HG03066 (cell line): ENCODE data around the gene HOOK1.
"Not testable (repeated sequence)": the region's sequence is repeated elsewhere in the genome, so short reads cannot be mapped to it uniquely, and the experiment has no call there.

ENCODE experiments used
- ATAC-seq: cut with Tn5 transposase; IDR thresholded peaks from one replicate; pipeline ENCODE4 v1.9.1; 2021; ENCODE audit warnings: low read depth; ENCODE audit not compliant: unreplicated experiment

Gene HOOK1

DNA sequence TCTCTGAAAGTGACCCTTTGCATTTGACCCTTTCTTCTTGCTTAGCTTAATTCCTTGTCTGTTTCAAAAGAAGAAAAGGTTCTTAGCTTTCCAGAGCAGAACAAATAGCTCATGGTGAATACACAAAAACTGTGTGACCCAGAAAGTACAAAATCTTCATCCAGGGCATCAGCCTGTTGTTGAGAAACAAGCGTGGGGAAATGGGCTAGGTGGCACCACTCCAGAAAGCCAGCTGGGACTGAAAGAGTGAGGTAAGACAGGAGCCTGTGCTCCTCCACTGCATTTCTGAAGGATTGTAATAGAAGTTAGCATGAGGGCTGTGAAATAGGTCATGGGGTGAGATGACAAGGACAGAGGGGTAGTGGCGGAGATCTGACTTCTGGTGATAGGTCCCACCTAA lies 66.0 kb downstream of the HOOK1 start:
- ATAC-seq: no peak

DNA sequence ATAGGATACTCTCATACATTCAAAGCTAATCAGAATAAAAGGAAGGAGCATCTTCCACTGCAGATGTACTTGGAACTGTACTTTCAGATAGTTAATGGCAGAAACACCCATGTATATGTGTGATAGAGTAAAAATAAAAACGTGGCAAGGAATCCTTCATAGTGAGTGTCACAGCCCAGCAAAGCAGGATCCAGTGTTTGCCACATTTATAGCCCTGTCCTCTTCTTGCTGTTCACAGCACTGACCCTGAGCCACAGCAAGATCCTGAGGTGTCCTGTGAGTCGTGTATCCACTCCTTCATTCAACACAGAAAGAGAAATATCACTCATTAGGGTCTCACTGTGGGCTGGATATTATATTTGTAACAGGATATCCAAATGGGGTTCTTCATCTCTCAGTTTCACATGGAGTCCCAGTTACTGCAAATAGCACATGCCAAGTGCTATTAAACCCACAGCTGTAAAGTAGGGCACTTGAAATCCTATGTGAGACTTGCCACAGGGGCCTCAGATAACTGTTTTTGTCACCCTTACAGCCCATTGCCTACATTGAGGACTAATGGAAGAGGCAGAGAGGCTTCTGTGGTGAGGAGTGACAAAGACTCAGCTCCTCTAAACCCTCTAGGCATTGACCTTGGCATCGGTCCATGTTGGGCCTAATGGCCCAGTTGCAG lies 70.5 kb downstream of the HOOK1 start:
- ATAC-seq: no peak

DNA sequence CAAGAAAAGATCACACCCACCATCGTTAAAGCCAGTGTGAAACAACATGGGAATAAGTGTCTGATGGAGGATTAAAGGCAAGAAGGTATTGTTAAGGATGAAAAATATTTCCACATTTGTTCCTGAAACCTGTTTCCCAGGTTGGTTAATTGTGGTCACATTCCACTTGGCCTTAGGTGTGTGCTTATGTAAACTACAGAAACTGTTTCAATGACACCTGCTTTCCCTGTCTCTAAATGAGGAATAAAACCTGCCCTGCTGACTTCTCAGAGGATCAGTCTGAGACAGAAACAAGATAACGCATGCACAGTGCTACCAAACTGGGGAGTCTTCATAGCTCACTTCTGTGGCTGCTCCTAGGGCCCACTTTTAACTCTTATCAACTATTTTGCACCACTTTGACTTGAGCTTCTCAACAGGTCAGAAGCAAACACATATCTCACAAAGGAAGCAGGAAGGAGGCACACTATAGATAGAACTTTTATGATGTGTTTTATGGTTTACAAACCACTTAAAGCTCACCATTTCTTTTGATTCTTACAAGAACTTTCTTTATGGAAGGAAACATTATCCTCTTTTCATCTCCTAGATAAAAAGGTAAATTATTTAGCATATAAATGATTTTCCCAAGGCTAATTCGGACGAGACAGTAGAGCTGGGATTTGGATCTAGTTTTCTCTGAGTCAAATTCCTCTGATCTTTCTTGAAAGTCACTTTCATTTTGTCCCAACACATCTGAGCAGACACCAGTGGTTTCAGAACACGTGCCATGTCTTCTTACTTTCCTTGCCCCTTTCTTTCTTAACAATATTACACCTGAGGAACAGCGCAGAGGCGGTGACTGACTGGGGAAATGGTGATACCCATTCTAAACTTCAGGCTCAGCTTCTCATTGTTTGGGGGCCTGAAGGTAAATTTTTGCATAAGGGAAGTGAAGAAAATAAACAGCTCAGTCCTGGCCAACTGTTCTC lies 78.4 kb downstream of the HOOK1 start:
- no peak for ATAC-seq

DNA sequence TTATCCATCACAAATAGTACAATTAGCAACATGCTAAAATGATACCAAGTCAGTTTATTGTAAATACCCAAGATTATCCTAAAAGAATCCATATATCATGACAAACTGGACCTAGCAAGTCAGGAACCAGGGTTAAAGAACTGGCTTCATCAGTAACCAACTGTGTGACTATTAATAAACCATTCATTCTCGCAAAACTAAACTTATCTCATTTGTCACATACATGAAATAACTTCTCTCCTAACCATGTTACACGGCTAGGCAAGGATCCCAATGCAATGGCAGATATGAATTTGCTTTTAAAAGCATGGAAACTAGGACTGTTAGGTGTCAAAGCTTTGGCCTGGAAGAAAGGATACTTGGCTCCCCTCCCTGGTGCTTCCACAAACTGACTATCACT lies 82.4 kb downstream of the HOOK1 start:
- no peak for ATAC-seq

DNA sequence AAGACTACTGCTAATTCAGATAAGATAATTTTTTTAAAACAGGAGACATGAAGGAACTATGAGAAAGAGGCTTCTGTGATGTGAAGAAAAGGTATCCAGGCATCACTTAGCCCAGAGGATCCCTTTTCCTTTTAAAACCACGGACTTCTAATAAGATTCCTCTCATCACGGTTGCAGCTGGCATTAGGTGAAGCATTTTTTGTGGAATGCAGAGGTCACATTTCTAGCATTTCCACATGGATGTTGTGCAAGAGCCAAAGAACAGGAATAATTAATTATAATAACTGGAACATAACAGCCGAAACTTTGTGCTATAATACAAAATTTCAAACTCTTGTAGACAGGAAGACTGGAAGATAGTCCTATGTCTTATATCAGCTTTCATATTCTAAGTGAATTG lies 84.2 kb downstream of the HOOK1 start:
- no peak for ATAC-seq

DNA sequence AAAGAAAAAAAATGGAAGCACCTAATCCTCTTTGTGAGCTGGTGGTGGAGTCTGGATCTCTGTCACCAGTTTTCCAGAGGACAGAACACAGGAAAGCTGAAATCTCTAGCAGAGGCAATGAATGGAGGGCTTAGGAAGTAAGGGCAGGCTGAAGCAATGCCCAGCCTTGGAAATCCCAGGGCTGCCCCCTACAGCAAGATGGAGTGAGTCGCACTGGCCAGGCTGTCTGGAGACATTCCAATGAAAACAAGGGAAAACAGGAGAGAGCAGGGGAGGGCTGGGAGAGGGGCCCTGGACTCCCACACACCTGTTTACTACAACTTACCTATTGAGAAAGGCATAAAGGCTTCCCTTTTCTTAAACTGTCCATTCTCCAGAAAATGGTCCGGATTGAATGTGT lies 85.9 kb downstream of the HOOK1 start:
- ATAC-seq: no peak

DNA sequence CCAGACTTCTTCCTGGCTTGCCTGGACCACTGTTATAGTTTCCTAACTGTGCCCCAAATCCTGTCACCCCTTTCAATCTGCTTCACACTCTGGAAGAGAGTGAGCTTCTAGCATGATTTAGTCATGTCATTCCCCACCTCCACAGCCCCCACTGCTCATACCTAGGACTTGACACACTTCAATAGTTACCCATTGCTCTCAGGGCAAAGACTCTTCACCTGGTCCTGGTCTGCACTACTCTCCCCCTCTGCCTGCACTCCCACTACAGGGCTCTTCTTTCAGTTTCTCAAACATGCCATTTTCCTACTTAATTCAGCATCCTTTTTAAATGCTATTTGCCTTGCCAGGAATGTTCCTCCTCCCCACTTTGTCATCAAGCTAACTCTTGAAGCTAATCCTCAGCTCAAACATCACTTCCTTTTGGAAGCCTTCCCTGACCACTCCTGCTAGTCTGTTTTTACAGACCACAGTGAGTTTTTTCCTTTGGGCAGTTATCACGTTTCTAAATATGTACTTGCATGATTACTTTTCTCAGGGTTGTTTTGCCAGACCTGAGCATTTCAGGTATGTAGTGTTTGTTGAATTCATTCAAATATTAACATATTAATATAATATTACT lies 87.1 kb downstream of the HOOK1 start:
- no peak for ATAC-seq

DNA sequence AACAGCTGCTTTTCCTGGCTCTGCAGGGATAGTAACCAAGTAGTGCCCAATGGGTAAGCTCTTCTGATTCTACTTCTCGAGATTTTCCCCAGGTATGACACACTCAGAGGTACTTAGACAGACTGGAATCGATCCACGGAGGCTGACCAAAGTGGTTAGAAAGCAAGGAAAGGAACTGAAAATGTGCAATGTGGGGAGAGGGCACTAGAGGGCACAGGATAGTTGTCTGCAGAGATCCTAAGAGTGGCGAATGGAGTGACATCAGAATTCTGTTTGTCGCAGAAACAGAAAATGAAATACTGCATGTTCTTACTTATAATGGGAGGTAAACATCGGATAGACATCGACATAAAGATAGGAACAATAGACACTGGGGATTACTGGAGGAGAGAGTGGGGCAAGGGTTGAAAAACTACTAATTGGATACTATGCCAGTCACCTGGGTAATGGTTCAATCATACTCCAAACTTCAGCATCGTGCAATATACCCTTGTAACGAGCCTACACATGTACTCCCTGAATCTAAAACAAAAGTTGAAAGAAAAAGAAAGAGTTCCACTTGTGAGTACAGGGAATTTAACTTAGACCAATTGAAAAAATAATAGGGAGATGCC lies 88.5 kb downstream of the HOOK1 start:
- no peak for ATAC-seq

DNA sequence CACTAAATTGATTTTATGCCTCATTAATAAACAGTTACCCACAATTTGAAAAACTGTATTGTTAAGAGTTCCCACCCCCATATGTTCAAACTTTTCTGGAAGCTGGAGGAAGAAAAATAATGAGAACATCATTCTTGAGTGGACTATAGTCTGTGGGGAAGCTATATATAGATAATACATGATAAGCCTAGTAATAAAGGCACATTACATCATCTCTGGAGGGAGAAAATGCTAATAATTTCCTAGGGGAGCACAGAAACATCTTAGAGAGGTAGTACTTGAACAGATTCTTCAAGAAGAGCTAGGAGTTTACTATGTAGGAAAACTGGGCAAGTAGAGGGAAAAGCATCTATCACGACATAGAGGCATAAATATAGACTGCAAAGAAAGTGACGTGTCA lies 92.2 kb downstream of the HOOK1 start:
- no peak for ATAC-seq

DNA sequence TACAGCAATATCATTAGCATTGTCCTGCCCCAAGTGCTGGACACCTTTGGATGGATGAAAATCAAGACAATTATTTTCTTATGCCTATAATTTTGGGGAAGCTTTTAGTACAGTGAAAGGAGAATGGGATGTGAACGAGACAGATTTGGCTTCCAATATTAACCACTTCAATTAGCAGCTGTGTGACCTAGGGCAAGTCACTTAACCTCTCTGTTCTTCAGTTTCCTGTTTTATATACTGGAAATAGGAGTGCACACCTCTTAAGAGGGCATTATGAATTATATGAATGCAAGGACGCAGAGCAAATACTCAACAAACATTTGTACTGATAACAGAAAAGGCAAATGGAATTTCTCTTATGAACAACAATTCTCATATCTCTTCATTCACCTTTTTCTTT lies 93.3 kb downstream of the HOOK1 start:
- ATAC-seq: no peak

DNA sequence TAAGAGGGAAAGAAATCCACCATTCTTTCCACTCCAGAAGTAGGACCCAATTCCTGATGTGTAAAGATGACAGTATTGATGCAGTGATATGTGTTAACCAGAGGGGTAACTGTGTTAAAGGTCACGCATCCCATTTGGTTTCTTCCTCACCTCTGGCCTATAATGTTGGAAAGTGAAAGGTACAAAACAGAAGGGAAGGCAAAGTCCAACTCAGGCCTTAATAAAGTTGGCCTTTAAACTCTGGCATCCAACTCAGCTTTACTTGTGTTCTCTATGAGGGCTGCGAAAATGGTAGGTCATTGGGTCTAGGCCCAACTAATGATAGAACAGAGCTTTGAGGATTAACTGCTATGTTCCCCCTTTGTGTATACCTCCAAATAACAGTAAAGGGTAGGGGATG lies 93.9 kb downstream of the HOOK1 start:
- no peak for ATAC-seq

DNA sequence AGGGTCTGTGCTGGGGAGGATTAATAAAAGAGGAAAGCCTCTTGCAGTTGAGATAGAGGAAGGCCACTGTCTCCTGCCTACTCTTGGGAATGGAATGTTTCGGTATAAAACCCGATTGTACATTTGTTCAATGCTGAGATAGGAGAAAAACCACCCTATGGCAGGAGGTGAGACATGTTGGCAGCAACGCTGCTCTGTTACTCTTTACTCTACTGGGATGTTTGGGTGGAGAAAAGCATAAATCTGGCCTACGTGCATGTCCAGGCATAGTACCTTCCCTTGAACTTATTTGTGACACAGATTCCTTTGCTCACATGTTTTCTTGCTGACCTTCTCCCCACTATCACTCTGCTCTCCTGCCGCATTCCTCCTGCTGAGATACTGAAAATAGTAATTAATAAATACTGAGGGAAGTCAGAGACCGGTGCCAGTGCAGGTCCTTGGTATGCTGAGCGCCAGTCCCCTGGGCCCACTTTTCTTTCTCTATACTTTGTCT lies 100.1 kb downstream of the HOOK1 start:
- not testable (repeated sequence) for ATAC-seq

DNA sequence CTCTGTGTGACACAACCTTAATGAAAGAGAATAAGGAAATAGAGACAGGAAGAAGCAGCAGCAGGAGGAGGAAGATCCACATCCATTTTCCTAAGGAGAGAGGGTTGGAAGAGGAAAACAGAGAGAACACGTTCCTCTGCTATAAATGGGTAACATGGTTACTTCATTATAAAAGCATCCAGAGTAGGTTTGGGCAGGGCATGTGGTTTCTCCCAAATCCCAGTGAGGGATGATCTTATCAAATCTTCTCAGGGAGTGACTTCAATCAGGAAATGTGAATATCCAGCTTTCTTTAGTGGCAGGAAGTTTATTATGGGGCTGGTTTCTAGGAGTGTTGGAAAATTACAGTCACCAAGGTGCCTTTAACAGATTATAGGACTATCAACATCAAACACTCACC lies 100.8 kb downstream of the HOOK1 start:
- ATAC-seq: no peak

DNA sequence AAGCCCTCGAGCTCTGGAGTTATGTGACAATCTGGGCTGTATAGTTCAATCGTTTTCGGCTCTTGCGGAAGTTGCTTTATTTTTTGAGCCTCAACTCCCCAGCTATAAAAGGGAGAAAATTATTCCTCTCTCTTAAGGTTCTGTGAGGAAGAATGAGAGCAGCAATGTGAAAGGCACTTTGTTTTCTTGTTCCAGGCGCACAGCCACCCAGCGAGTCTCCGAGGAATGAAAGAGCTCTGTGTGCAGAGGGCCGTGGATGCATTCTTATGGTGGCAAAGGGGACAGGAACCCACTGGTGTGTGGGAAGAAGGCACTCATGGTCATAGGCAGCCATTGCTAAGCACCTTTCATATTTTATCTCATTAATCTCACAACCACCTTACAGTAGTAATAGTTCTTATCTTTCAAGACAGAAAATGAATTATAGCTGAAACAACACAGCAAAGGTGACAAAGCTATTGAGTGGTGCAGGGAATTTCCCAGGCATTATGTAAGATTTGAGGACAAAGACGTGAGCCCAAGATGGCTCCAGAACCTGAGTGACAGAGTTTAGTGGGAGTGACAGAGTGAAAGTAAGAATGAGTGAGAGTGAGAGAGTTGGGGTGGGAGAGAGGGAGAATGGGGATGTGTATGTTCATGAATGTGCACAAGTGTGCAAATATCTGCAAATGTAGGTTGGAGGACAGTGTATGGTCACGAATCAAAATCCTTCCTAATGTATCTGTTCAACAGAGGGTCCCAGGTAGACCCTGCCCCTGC lies 102.5 kb downstream of the HOOK1 start:
- ATAC-seq: no peak

DNA sequence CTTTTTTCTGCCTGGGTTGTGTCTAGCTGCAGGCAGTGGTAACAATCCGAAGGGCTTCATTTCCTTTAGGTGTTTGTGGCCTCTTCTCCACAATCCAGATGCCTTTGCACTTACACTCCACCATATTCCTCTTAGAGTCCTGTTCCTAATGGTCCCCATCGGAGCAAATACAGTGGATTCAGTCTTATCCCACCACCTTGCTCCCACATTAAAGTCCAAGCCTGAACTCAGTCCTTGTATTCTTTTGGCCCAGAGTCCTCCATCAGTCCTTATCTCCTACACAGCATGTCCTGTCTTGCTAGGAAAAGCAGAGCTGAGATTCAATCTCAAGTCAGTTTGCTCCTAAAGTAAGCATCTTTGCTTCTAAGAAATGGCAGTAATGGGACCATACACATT lies 103.0 kb downstream of the HOOK1 start:
- no peak for ATAC-seq

DNA sequence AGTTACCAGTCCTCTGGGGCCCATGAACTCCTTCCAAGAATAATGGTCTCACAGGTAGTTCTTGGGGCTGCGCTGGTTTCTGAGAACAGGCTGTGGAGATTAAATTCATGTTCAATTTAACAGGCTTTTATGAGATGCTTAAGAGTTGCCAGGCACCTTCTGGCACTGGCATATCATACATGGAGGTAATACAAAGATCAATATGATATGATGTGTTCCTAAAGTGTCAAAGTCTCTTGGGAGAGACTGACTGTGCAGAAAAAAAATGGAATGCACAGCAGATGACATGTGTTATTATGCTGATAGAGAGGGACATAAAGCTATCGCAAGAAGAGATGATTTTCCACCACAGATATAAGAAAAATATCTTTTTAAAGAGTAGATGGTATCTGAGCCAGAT lies 105.0 kb downstream of the HOOK1 start:
- no peak for ATAC-seq

DNA sequence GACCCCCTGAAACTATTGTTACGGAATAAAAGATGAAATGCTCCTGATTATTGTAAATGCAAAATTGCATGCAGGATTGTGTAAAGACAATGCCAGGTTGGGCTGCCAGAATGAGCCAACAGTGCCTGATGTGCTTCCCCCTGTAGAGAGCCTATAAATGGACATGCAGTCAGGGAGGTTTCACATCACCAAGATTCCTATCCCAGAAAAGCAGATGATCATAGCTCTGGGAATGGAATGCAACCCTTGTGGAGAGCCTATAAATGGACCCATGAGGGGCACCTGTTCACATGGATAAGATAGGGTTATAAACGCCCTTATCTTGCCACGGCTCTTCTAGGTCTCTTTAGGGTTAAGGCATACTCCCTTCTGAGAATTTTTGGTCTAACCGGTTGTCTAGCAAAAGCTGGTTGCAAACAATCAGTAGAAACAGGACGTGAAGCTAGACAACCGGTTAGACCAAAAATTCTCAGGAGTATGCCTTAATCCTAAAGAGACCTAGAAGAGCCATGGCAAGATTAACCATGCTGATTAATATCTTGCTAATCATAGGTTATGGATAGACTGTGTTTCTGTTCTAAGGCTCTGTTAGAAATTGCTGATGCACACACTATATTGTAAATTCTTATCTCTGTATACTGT lies 106.6 kb downstream of the HOOK1 start:
- ATAC-seq: not testable (repeated sequence)

DNA sequence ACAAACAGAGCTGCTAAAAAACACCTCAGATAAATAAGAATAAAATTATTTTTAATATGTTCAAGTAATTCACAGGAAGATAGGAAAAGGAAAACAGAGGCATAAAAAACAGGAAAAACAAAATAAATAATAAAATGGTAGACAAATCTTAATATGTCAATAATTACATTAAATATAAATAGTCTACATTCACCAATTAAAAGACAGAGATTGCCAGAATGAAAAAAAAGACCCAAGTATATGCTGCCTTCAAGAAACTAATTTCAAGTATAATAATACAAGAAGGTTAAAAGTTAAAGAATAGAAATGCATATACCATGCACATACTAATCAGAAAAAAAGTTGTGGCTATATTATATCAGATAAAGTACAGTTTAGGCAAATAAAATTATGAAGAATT lies 109.9 kb downstream of the HOOK1 start:
- ATAC-seq: no peak
